Endodermal cell (in vitro differentiated cells): ENCODE data around the gene DENND4C. TPM values are rescaled to one million over a fixed set of nuclear protein-coding genes. Genes with fewer than 3 reads are reported as not detected.

ENCODE experiments used
- DNase-seq: peaks from one replicate; pipeline ENCODE4 v3.0.0-alpha.2; 2017
- H3K27ac ChIP-seq: 2 replicates; pipeline ENCODE4 v1.5.1; 2013; ENCODE audit warnings: mild to moderate bottlenecking, low read depth, low read length, moderate library complexity
- H3K27me3 ChIP-seq: 2 replicates; pipeline ENCODE4 v1.6.1; 2013; ENCODE audit warnings: mild to moderate bottlenecking, low read length, moderate library complexity; ENCODE audit not compliant: insufficient read depth, control insufficient read depth, poor library complexity, severe bottlenecking
- H3K36me3 ChIP-seq: 2 replicates; pipeline ENCODE4 v1.7.0; 2013; ENCODE audit warnings: mild to moderate bottlenecking, low read length, moderate library complexity; ENCODE audit not compliant: control insufficient read depth, insufficient read depth
- H3K4me1 ChIP-seq: one replicate; pipeline ENCODE4 v1.7.0; 2013; ENCODE audit warnings: low read length; ENCODE audit not compliant: control insufficient read depth, insufficient read depth
- H3K4me3 ChIP-seq: 2 replicates; pipeline ENCODE4 v1.5.1; 2013; ENCODE audit warnings: mild to moderate bottlenecking, low read length, moderate library complexity
- H3K9ac ChIP-seq: 2 replicates; pipeline ENCODE4 v1.6.1; 2013; ENCODE audit warnings: mild to moderate bottlenecking, low read length, moderate library complexity; ENCODE audit not compliant: poor library complexity, severe bottlenecking; ENCODE audit errors: extremely low read depth
- H3K9me3 ChIP-seq: 2 replicates; pipeline ENCODE4 v1.6.1; 2013; ENCODE audit warnings: mild to moderate bottlenecking, low read length, moderate library complexity; ENCODE audit not compliant: control insufficient read depth
- H3K27ac Mint-ChIP-seq: 2 replicates; pipeline ENCODE4 v1.8.0; 2020; ENCODE audit warnings: mixed read lengths
- H3K27me3 Mint-ChIP-seq: 2 replicates; pipeline ENCODE4 v1.8.0; 2021; ENCODE audit warnings: mild to moderate bottlenecking, mixed read lengths; ENCODE audit not compliant: insufficient read depth
- H3K36me3 Mint-ChIP-seq: 2 replicates; pipeline ENCODE4 v1.8.0; 2020; ENCODE audit warnings: low read depth, mixed read lengths
- H3K4me1 Mint-ChIP-seq: 2 replicates; pipeline ENCODE4 v1.8.0; 2020; ENCODE audit warnings: mixed read lengths
- H3K4me3 Mint-ChIP-seq: 2 replicates; pipeline ENCODE4 v1.8.0; 2020; ENCODE audit warnings: mild to moderate bottlenecking, moderate library complexity, mixed read lengths
- H3K9me3 Mint-ChIP-seq: 2 replicates; pipeline ENCODE4 v1.8.0; 2020; ENCODE audit warnings: mild to moderate bottlenecking, mixed read lengths
- CTCF ChIP-seq: fragments of 200-600 bp; sonication (generic); conservative IDR thresholded peaks from 2 replicates; pipeline ENCODE4 v1.5.0; 2021; ENCODE audit warnings: antibody characterized with exemption, mild to moderate bottlenecking
- WGBS, 2 experiments: methylation state at CpG; one replicate each; pipeline versions ENCODE4 v1.1.5 to v1.1.7; 2013; ENCODE audit warnings: missing lambda C conversion rate in 2 of 2, mixed read lengths in 1 of 2; ENCODE audit not compliant: insufficient coverage in 1 of 2, insufficient read length in 1 of 2; 5-methylcytosine and 5-hydroxymethylcytosine counted together
- total RNA-seq, 2 donors: library from RNA; stranded (reverse); fragmentation: NEBNext Ultra II Directional in 1 of 2; extraction: Animal tissue kit (Norgen Biotek cat#: 25700) in 1 of 2; gene quantifications; 2 replicates in 1 of 2; 3 replicates in 1 of 2; pipeline ENCODE4 v1.2.1, GENCODE V29; 2021

Gene DENND4C
- total RNA-seq, 2 donors from 2014 or later = 25.4 to 27.2 TPM

GRCh38 chr9:19221326-19221725, 9.2 kb upstream of the DENND4C start:
- no peaks in the 10 kb centered on the region for H3K36me3 Mint-ChIP-seq
- H3K27ac ChIP-seq = no peak overlapping the region
- no peak for DNase-seq
- no peak overlapping the region for H3K9ac ChIP-seq
- no peaks in the 10 kb centered on the region for H3K9me3 Mint-ChIP-seq
- no peak overlapping the region for H3K4me3 Mint-ChIP-seq
- no peak overlapping the region for H3K4me3 ChIP-seq
- 74 to 81% methylated on average over 8 to 9 of the region's 10 CpGs for WGBS, 2 experiments
- no peak for TF ChIP-seq CTCF
- H3K27me3 ChIP-seq = peaks cover 10% of the 10 kb centered on the region
- no peaks in the 10 kb centered on the region for H3K36me3 ChIP-seq
- peaks cover 14% of the 10 kb centered on the region for H3K27me3 Mint-ChIP-seq
- H3K27ac Mint-ChIP-seq = no peak overlapping the region
- H3K4me1 Mint-ChIP-seq = peaks cover 24% of the 10 kb centered on the region
- H3K4me1 ChIP-seq = no peaks in the 10 kb centered on the region
- no peaks in the 10 kb centered on the region for H3K9me3 ChIP-seq

- Histone ChIP-seq H3K4me3 (no peak overlapping the region), H3K27me3 (peaks cover 4% of the 10 kb centered on the region), H3K9me3 (no peaks in the 10 kb centered on the region), H3K4me1 (no peaks in the 10 kb centered on the region), H3K27ac (no peak overlapping the region), H3K36me3 (no peaks in the 10 kb centered on the region), H3K9ac (no peak overlapping the region)
- H3K4me3 Mint-ChIP-seq = no peak overlapping the region
- H3K27ac Mint-ChIP-seq = no peak overlapping the region
- peaks cover 4% of the 10 kb centered on the region for H3K27me3 Mint-ChIP-seq
- peaks cover 21% of the 10 kb centered on the region for H3K4me1 Mint-ChIP-seq
- no peaks in the 10 kb centered on the region for H3K36me3 Mint-ChIP-seq
- no peaks in the 10 kb centered on the region for H3K9me3 Mint-ChIP-seq
- WGBS, 2 experiments = 62 to 67% methylated on average over 3 to 4 of the region's 4 CpGs
- TF ChIP-seq CTCF = no peak
- no peak for DNase-seq
Observed at GRCh38 chr9:19223724-19224123, 6.8 kb upstream of the DENND4C start.

GRCh38 chr9:19224563-19224962, 5.9 kb upstream of the DENND4C start:
- Mint-ChIP-seq H3K4me3 (no peak overlapping the region), H3K9me3 (no peaks in the 10 kb centered on the region), H3K27ac (no peak overlapping the region), H3K4me1 (peaks cover 18% of the 10 kb centered on the region), H3K36me3 (no peaks in the 10 kb centered on the region), H3K27me3 (peaks cover 4% of the 10 kb centered on the region)
- no peaks in the 10 kb centered on the region for H3K27me3 ChIP-seq
- H3K36me3 ChIP-seq = no peaks in the 10 kb centered on the region
- DNase-seq = no peak
- no peaks in the 10 kb centered on the region for H3K9me3 ChIP-seq
- 87 to 96% methylated on average over 5 to 7 of the region's 7 CpGs for WGBS, 2 experiments
- H3K9ac ChIP-seq = no peak overlapping the region
- no peak overlapping the region for H3K4me3 ChIP-seq
- no peaks in the 10 kb centered on the region for H3K4me1 ChIP-seq
- H3K27ac ChIP-seq = no peak overlapping the region
- TF ChIP-seq CTCF = no peak
